Muscle of back (tissue), 11 donors: Measurements from ENCODE around the gene JPH3. TPM values are rescaled to one million over a fixed set of nuclear protein-coding genes. Genes with fewer than 3 reads are reported as not detected.
A peak's percentile ranks its signal among the peaks of the same experiment; 100 is the strongest.
"Not testable (repeated sequence)": the region's sequence is repeated elsewhere in the genome, so short reads cannot be mapped to it uniquely, and the experiment has no call there.

ENCODE experiments used
- DNase-seq, 3 donors: peaks; one replicate each; pipeline versions ENCODE4 v3.0.0 to v3.0.0-alpha.2; 2013
- polyA plus RNA-seq, 10 donors: library from polyadenylated mRNA; unstranded; fragments of 120-200 nt; gene quantifications; one replicate each; pipeline ENCODE4 v1.2.1, GENCODE V29; 2013; ENCODE audit not compliant: insufficient read length in 10 of 10

JPH3 gene
- polyA plus RNA-seq, 10 donors, result 0.23 to 1.2 (median 0.38) TPM

- DNase-seq, result not testable (repeated sequence)
Observed at GRCh38 chr16:87681051-87681602, 78.8 kb downstream of the JPH3 start.

DNA sequence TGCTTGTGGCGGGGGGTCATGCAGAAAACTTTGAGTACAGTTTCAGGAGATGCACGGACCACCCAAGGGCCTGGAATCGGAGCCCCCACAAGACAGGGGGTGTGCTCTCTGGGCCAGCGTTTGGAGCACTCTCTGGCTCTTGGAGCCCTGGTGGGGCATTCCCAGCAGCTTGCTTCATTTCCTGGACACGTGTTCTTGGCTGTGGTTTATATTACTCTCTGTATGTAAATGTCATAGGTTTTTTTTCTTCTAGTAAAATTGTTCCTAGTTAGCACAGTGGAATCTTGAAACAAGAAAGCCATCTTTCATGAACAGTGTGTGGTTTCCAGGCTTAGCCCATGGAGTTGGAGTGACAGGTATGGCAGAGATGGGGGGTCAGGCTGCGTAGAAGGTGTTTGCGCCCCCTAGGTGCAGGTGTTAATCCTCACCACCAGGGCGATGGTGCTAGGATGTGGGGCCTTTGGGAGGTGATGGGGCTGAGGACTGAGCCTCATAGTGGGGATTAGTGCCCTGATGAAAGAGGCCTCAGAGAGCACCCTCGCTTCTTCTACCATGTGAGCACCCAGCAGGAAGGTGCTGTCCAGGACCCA lies 79.8 kb downstream of the JPH3 start:
- peak; percentile 43 to 77 (median 63) for DNase-seq

DNA sequence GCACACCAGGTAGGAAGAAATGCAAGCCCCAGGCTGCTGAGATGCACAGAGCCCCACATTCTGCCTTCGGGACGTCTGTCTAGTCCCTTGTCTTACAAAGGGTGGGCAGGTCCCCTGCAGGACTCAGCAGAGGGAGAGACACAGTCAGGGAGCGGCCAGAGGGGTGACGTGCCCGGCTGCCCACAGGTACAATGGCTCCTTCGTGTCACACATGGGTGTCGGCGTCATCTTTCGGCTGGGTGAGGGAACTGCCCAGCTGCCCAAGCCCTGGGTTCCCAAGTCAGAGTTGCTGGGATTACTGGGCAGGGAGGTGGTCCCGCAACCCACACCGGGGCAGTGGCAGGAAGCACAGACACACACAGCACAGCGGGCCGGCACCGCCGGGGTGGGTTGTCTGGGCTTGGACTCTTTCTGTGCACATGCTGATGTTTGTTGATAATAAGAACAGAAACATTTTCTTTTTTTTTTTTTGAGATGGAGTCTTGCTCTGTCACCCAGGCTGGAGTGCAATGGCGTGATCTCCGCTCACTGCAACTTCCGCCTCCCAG lies 80.6 kb downstream of the JPH3 start:
- DNase-seq, result no peak

DNA sequence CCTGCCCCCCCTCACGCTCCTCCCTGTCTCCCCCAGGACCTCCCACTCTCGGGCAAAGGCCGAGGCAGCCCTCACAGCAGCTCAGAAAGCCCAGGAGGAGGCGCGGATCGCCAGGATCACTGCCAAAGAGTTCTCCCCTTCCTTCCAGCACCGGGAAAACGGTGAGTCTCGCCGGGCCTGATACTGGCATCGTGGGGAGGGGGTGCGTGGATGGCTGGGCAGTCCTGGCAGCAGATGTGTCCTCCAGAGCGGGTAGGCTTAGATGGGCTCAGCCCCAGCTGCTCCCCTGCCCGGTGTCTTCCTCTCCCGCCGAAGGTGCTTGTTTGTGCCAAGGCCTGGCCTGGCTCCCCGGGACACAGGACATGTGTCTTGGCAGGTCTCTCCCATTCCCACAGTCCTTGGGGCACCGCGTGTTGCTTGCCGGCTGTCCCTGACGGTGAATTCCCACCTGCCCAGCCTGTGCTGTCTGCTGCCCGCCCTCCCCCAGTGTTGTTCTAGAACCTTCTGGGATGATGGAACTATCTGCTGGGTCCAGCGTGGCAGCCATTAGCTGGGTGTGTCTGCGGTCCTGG lies 81.9 kb downstream of the JPH3 start:
- DNase-seq, result no peak

DNA sequence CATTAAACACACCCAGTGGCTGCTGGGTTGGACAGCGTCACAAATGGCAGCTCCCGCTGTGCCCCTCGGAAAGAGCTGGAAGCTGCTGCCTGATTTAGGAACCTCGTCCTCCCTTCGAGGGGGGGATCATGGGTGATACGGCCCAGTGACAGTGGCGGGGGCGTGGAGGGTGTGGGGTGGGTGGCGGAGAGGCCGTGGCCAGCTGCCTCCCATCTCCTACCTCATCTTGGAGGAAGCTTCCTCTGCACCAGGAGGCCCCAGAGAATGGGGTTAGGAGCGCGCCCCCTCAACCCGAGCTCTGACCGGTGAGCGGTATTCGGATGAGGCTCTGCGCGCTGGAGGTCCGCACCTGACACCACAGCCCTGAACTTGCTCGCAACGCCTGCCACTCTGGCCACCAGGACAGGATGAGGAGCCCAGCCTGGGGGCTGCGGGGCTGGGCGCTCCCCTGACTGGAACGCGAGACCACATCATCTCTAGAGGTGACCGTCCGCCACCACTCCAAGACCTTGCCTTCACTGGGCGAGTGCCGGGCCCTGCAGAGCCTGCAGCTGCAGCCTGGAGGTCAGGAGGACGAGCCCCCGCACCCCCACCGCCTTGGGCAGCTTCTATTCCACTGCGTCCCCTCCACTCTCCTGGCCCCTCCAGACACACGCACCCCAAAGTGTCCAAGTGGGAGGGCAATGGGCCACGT lies 82.5 kb downstream of the JPH3 start:
- no peak for DNase-seq

- no peak for DNase-seq
Observed at GRCh38 chr16:87685405-87685755, 83.1 kb downstream of the JPH3 start.

- no peak for DNase-seq
Observed at GRCh38 chr16:87685766-87686165, 83.5 kb downstream of the JPH3 start.

DNA sequence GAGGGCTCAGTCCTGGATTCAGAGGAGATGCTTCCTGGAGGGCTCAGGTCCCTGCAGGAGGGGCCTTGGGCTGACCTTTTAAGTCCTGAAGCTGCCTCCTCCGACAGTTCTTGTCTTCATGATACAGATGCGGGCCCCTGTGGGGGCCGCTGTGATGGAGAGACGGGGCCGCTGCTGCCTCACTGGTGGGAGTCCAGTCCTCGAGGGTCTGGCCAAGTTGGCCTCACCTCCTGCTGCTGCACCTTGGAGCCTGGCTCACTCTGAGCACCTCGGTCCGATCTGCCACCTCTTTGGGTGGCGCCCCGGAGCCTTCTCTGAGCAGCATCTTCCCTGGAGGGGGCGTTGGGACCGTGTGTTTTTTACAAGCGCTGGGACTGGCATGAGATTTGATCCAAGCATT lies 84.4 kb downstream of the JPH3 start:
- DNase-seq, result no peak

DNA sequence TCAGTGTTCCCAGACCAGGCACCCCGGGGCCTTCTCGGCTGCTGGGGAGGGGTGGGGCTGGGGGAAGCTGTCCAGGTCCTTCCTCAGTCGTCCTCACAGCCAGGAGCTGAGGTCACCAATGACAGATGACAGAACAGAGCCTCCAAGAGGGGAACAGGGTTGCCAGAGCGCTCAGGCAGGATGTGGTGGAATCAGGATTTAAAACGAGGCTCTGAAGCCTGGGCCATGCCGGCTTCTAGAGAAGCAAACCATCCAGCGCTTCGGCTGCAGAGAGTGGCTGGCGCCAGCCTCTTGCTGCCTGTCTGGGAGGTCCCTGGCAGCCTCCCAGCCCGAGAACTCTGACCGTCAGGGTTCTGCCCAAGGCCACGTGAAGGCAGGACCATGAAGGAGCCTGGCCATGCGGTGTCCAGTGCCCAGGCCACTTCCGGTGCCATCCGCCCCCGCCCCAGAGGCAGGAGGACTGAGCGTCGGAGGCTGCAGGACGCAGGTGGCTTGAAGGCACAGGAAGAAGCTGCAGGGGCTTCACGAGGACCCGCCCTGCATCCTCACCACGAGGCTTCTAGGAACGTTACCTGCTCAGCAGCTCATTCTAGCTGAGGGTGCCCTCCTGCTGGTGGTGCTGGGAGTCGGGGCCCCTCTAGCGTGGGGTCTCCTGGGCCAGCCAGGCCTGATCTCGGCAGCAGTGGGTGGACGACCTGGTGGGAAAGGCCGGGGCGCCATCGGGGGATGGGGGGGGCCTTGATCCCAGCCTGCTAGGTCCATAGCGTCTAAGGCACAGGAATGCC lies 85.0 kb downstream of the JPH3 start:
- peak in 2 of 3 donors; percentile 53 to 66 for DNase-seq

DNA sequence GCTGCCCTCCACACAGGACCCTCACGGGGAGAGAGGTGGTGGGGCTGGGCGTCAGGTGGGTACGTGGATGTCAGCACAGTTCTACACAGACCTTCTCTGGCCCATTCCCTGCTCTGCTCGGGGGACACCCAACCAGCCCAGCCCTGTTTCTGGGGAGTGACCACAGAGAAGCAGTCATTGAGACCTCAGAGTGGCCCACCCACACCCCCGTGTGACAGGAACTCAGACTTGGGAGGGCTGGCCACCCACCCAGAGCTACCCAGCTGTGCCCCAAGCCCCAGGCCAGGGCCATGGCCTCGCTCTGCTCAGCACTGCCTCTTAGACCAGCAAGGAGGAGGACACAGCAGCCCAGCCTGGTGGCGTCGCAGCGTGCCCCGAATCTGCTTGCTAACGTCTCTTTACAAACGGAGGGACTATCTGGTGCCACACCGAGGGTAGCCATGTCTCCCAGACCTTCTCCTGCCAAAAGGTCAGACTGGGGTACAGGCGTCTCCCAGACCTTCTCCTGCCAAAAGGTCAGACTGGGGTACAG lies 85.8 kb downstream of the JPH3 start:
- DNase-seq, result no peak

GRCh38 chr16:87688876-87689815 lies 86.8 kb downstream of the JPH3 start:
- DNase-seq, result no peak

GRCh38 chr16:87689956-87690465 lies 87.7 kb downstream of the JPH3 start:
- no peak for DNase-seq

- no peak for DNase-seq
Observed at GRCh38 chr16:87690911-87691685, 88.8 kb downstream of the JPH3 start.

GRCh38 chr16:87691686-87692079 lies 89.4 kb downstream of the JPH3 start:
- no peak for DNase-seq

DNA sequence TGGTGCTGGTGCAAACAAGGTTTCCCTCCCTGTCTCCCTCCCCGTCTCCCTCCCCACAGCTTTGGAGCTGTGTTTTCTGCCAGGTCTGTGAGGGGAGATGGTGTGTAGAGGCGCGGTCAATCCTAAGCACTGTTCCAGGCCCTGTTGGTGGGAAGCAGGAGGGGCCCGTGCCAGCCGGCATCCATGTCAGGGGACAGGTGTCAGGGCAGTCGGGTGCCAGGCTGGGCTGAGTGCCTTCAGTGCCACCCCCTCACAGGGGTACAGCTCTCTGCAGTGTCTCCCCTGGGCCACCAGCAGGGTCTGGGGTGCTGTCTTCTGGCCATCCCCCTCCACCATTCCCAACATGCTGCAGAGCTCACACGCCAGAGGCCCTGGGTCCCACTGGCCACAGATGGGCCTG lies 89.9 kb downstream of the JPH3 start:
- no peak for DNase-seq

GRCh38 chr16:87692756-87693155 lies 90.4 kb downstream of the JPH3 start:
- no peak for DNase-seq

- DNase-seq, result no peak
Observed at GRCh38 chr16:87693827-87694226, 91.5 kb downstream of the JPH3 start.

GRCh38 chr16:87694441-87695125 lies 92.3 kb downstream of the JPH3 start:
- peak in 1 of 3 donors; percentile 44 for DNase-seq

DNA sequence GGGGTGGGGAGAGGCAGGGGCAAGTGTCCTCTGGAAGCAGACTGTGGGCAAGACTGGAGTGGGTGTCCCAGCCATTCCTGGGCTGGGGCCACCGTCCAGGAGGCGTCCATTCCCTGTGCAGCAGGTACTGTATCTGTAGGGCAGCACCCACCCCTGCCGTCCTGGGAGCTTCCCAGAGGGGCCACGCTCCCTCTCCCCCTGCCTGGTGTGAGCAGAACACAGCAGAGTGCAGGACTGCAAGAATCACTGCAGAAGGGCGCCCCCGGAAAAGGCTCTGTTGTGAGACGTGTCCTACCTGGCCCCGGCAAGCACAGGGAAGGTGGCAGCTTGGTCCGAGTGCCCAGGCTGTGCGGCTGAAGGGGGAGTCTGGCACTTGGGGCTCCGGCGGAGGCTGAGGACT lies 93.2 kb downstream of the JPH3 start:
- DNase-seq, result no peak
